B cell (primary cell): ENCODE data around the gene SLC38A10. TPM values are rescaled to one million over a fixed set of nuclear protein-coding genes. Genes with fewer than 3 reads are reported as not detected.

Experiments
- ATAC-seq: fragments of 200-7000 bp; cut with Tn5 transposase; one replicate; pipeline ENCODE4 v1.10.0; 2021; ENCODE audit warnings: low read depth, mild to moderate bottlenecking, moderate number of reproducible peaks, moderate library complexity
- CTCF ChIA-PET: fragments of 350-600 bp; sonication (Branson Sonifier 250); formaldehyde crosslinking; loops from one replicate; lab custom pipeline; 2021; ENCODE audit warnings: antibody characterized with exemption, inconsistent platforms; lab: Charles Lee
- POLR2A ChIA-PET: fragments of 350-600 bp; sonication (Branson Sonifier 250); formaldehyde crosslinking; loops from one replicate; lab custom pipeline; 2021; ENCODE audit warnings: antibody characterized with exemption; lab: Charles Lee
- DNase-seq: peaks from one replicate; pipeline ENCODE4 v3.0.0; 2013
- H2AFZ ChIP-seq: 2 replicates; pipeline ENCODE4 v1.6.1; 2012; ENCODE audit warnings: mild to moderate bottlenecking, low read depth, low read length; ENCODE audit not compliant: insufficient read depth, poor library complexity, severe bottlenecking
- H3K27ac ChIP-seq, 2 donors: 1 replicate in 1 of 2; 2 replicates in 1 of 2; pipeline ENCODE4 v1.5.1; 2012 to 2013; ENCODE audit warnings: low read length in 2 of 2, mild to moderate bottlenecking in 2 of 2, moderate library complexity in 1 of 2
- H3K27me3 ChIP-seq, 4 experiments: fragments of 200-600 bp in 1 of 4; sonication (generic) in 1 of 4; replicated peaks in 1 of 4; 1 replicate in 2 of 4; 2 replicates in 2 of 4; pipeline versions ENCODE4 v1.6.1 to v1.7.0; 2013 to 2016; ENCODE audit warnings: low read length in 3 of 4, mild to moderate bottlenecking in 2 of 4, mixed read lengths in 1 of 4, moderate library complexity in 1 of 4; ENCODE audit not compliant: insufficient read depth in 4 of 4, control insufficient read depth in 3 of 4; ENCODE audit errors: control extremely low read depth in 1 of 4
- H3K36me3 ChIP-seq, 2 experiments: replicated peaks in 1 of 2; 1 replicate in 1 of 2; 2 replicates in 1 of 2; pipeline versions ENCODE4 v1.6.1 to v1.7.1; 2013; ENCODE audit warnings: low read length in 1 of 2; ENCODE audit not compliant: insufficient read depth in 2 of 2, control insufficient read depth in 1 of 2; ENCODE audit errors: control extremely low read depth in 1 of 2, extremely low read depth in 1 of 2
- H3K4me1 ChIP-seq, 2 donors: fragments of 200-600 bp in 1 of 2; sonication (generic) in 1 of 2; 1 replicate in 1 of 2; 2 replicates in 1 of 2; pipeline versions ENCODE4 v1.5.1 to v1.6.1; 2013 to 2017; ENCODE audit warnings: low read length in 2 of 2; ENCODE audit not compliant: control insufficient read depth in 2 of 2, insufficient read depth in 2 of 2
- H3K4me2 ChIP-seq: replicated peaks from 2 replicates; pipeline ENCODE3; 2012; ENCODE audit warnings: mild to moderate bottlenecking, low read depth, low read length; ENCODE audit not compliant: poor library complexity, severe bottlenecking
- H3K4me3 ChIP-seq, 5 experiments: fragments of 200-600 bp in 1 of 5; sonication (generic) in 1 of 5; 1 replicate in 3 of 5; 2 replicates in 2 of 5; pipeline versions ENCODE4 v1.5.1 to v1.7.0; 2011 to 2016; ENCODE audit warnings: low read length in 4 of 5, mild to moderate bottlenecking in 4 of 5, low read depth in 2 of 5, control low read depth in 1 of 5, moderate library complexity in 1 of 5; ENCODE audit not compliant: insufficient read depth in 1 of 5; ENCODE audit errors: control extremely low read depth in 1 of 5, extremely low read depth in 1 of 5
- H3K79me2 ChIP-seq: fragments of 200-600 bp; sonication (generic); one replicate; pipeline ENCODE4 v1.6.0; 2016; ENCODE audit warnings: low read length; ENCODE audit not compliant: control insufficient read depth, insufficient read depth
- H3K9ac ChIP-seq: fragments of 200-600 bp; sonication (generic); 2 replicates; pipeline ENCODE4 v1.6.1; 2017; ENCODE audit warnings: mild to moderate bottlenecking, low read length, moderate library complexity
- H3K9me3 ChIP-seq, 3 donors: one replicate each; pipeline versions ENCODE4 v1.6.1 to v1.7.1; 2013; ENCODE audit warnings: low read length in 2 of 3; ENCODE audit not compliant: control insufficient read depth in 2 of 3, insufficient read depth in 1 of 3; ENCODE audit errors: control extremely low read depth in 1 of 3
- H4K20me1 ChIP-seq: 2 replicates; pipeline ENCODE4 v1.6.0; 2012; ENCODE audit warnings: mild to moderate bottlenecking, low read length; ENCODE audit not compliant: insufficient read depth, control insufficient read depth, poor library complexity, severe bottlenecking
- H3K27ac Mint-ChIP-seq: one replicate; pipeline ENCODE4 v1.8.0; 2021; ENCODE audit warnings: mixed read lengths
- H3K27me3 Mint-ChIP-seq: one replicate; pipeline ENCODE4 v1.8.0; 2021; ENCODE audit warnings: mixed read lengths
- H3K4me1 Mint-ChIP-seq: one replicate; pipeline ENCODE4 v1.8.0; 2021; ENCODE audit warnings: mixed read lengths
- H3K4me3 Mint-ChIP-seq: one replicate; pipeline ENCODE4 v1.8.0; 2021; ENCODE audit warnings: mixed read lengths
- H3K9me3 Mint-ChIP-seq: one replicate; pipeline ENCODE4 v1.8.0; 2022; ENCODE audit warnings: mixed read lengths; ENCODE audit not compliant: insufficient read depth
- CTCF ChIP-seq: fragments of 200-600 bp; IDR thresholded peaks from one replicate; pipeline ENCODE4 v1.8.0; 2022; ENCODE audit warnings: antibody characterized with exemption, mild to moderate bottlenecking
- EZH2 ChIP-seq: IDR thresholded peaks from 2 replicates; pipeline ENCODE4 v1.6.1; 2012; ENCODE audit warnings: borderline replicate concordance, low read depth, mild to moderate bottlenecking, moderate library complexity, low read length; ENCODE audit not compliant: insufficient read depth, poor library complexity, severe bottlenecking
- WGBS: methylation state at CpG from one replicate; pipeline ENCODE4 v1.1.5; 2013; ENCODE audit warnings: missing lambda C conversion rate; ENCODE audit not compliant: insufficient coverage; 5-methylcytosine and 5-hydroxymethylcytosine counted together
- intact Hi-C: fragments of 100-400 bp; cut with micrococcal nuclease; formaldehyde crosslinking; loops from one replicate; pipeline ENCODE4 v1.10.0; 2022
- polyA minus RNA-seq: library from RNA; depleted of rRNA, polyadenylated mRNA; stranded (reverse); fragments of >200 nt; gene quantifications from 2 replicates; pipeline ENCODE4 v1.2.3, GENCODE V29; 2012
- polyA plus RNA-seq: library from polyadenylated mRNA; depleted of rRNA; stranded (reverse); fragments of >200 nt; gene quantifications from 2 replicates; pipeline ENCODE4 v1.2.3, GENCODE V29; 2012
- total RNA-seq, 2 donors: library from RNA; stranded (reverse); fragments of 120-200 nt in 1 of 2; gene quantifications; 1 replicate in 1 of 2; 2 replicates in 1 of 2; pipeline versions ENCODE4 v1.2.3 to v1.2.4, GENCODE V29; 2013 to 2022

The SLC38A10 gene
- 104 and 116 TPM in 2 replicates for total RNA-seq
- 39.9 TPM for total RNA-seq (2013)
- polyA plus RNA-seq = 69.0 and 76.1 TPM in 2 replicates
- 98.5 and 113 TPM in 2 replicates for polyA minus RNA-seq

GRCh38 chr17:81295031-81295675, at the start of gene SLC38A10:
SLC38A10 (minus strand) TSS chr17:81295307; CDS start chr17:81294921, 386 bp downstream.
- no peaks in the 10 kb centered on the region for H3K27me3 Mint-ChIP-seq
- Histone ChIP-seq H3K4me3 (peak within 1 kb of the TSS; percentile 66 to 97 (median 91)), H3K4me1 (peaks cover 19 to 28% of the 10 kb centered on the region in 2 donors), H3K79me2 (peaks cover 48% of the 10 kb centered on the region), H4K20me1 (peaks cover 20% of the 10 kb centered on the region), H3K4me2 (peak within 1 kb of the TSS; percentile 95), H3K27me3 (no peaks in the 10 kb centered on the region), H3K9ac (peak within 1 kb of the TSS; percentile 92), H3K9me3 (no peaks in the 10 kb centered on the region), H2AFZ (peak within 1 kb of the TSS; percentile 99), H3K27ac (peak within 1 kb of the TSS; percentile 75 to 94), H3K36me3 (peaks cover 0 to 7% of the 10 kb centered on the region in 2 experiments)
- H3K9me3 Mint-ChIP-seq = no peaks in the 10 kb centered on the region
- ChIA-PET POLR2A (interaction anchor here (0.5 to 1.4 kb wide), 5 partner anchors 14 to 187 kb away, joined by 3 to 6 read pairs (median 3); partner anchors contain the start of gene CEP131), CTCF (interaction anchor here (0.9 to 2.2 kb wide), 5 partner anchors 42 to 306 kb away, joined by 3 to 12 read pairs (median 3); no protein-coding TSS in a partner anchor)
- intact Hi-C loops = loop anchor here (1.0 to 10.0 kb wide), 5 partner anchors 51 to 220 kb away; partner anchors contain the start of genes ACTG1, NDUFAF8 and TEPSIN
- DNase-seq = peak; percentile 92
- under 1% methylated on average over 59 of the region's 59 CpGs for WGBS
- H3K4me1 Mint-ChIP-seq = peaks cover 42% of the 10 kb centered on the region
- peak; percentile 86 for ATAC-seq
- no peak for TF ChIP-seq CTCF
- TF ChIP-seq EZH2 = no peak
- peak within 1 kb of the TSS; percentile 97 for H3K4me3 Mint-ChIP-seq
- H3K27ac Mint-ChIP-seq = peak within 1 kb of the TSS; percentile 97
